ENCODE results near the gene LMX1A.

Gene LMX1A

DNA sequence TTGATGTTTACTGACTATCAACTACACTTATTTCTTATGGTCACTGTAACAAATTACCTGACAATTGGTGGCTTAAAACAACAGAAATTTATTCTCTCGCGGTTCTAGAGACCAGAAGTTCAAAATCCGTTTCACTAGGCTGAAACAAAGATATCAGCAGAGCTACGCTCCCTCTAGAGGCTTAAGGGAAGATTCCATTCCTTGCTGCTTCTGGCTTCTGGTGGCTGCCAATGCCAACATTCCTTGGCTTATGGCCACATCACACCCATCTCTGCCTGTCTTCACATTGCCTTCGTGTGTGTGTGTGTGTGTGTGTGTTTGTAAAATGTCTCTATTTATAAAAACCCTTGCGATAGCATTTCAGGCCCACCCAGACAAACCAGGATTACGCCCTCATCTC, 66.4 kb downstream of the LMX1A start:
- DNase-seq (ENCODE audit: low read depth), result no peak

DNA sequence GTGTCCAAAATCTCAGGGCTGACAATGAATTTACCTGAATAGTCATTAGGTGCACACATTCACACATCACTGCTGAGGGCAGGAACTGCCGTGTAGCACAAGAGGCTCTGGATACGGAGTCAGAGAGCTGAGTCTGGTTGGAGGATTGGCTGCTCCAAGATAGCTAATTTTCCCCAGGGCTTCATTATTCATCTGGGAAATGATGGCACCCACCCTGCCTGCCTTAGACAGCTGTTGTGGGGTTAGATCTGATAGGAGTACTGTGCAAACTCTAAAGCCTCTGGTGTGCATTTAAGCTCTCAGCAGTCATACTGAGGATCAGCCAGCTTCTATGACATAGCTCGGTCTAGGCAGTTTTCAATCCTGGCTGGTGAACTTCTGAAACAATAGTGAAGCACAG, 67.0 kb downstream of the LMX1A start:
- TF ChIP-seq, protein P1, sequence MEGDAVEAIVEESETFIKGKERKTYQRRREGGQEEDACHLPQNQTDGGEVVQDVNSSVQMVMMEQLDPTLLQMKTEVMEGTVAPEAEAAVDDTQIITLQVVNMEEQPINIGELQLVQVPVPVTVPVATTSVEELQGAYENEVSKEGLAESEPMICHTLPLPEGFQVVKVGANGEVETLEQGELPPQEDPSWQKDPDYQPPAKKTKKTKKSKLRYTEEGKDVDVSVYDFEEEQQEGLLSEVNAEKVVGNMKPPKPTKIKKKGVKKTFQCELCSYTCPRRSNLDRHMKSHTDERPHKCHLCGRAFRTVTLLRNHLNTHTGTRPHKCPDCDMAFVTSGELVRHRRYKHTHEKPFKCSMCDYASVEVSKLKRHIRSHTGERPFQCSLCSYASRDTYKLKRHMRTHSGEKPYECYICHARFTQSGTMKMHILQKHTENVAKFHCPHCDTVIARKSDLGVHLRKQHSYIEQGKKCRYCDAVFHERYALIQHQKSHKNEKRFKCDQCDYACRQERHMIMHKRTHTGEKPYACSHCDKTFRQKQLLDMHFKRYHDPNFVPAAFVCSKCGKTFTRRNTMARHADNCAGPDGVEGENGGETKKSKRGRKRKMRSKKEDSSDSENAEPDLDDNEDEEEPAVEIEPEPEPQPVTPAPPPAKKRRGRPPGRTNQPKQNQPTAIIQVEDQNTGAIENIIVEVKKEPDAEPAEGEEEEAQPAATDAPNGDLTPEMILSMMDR (IDR thresholded peaks at IDR 0.05; ENCODE audit: insufficient read depth, low read depth, low read length, missing control alignments), result no peak
- no peak overlapping the region for H3K4me3 ChIP-seq (ENCODE audit: low read length)
- no peak for DNase-seq (ENCODE audit: low read depth)

More for the DNA sequence above, 66.4 kb downstream of the LMX1A start:
- TF ChIP-seq, protein P1 (IDR thresholded peaks at IDR 0.05; ENCODE audit: insufficient read depth, low read depth, low read length, missing control alignments), result no peak
- no peak overlapping the region for H3K4me3 ChIP-seq (ENCODE audit: low read length)

DNA sequence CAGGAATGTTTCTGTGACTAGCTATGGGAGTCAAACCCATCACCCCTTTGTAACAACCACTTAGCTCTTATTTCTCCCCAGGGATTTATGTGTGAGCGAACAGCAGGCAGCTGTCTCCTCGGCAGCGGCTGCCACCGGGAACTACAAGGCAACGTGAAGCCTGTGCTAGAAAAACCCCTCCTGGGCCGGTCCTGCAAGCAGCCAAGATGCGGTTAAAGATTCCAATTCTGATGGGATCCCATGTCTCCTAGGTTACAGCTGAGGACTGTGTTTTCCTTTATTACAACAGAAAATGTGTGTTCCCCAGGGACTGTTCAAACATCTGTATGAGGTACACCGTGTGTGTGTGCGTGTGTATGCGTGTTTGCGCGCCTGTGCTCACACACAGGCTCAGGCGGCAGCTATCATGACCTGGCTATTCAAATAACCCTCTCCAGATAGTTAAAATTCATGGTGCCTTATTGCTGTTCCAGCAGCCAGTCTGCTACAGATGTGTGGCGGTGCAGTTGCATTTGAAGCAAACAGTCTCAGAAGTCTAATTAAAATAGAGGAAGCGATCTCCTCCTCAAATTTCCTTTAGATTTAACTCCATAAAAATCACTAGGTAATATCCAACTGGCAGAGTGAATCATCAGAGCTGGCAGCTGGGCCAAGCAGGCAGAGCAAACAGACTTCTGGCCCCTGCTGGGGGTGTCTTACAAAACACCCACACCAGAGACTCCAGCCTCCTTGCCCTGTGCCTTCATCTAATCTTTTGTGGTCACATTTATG, 68.0 kb downstream of the LMX1A start:
- DNase-seq (ENCODE audit: low read depth), result no peak
- TF ChIP-seq, protein P1 (IDR thresholded peaks at IDR 0.05; ENCODE audit: insufficient read depth, low read depth, low read length, missing control alignments), result no peak
- no peak overlapping the region for H3K4me3 ChIP-seq (ENCODE audit: low read length)

DNA sequence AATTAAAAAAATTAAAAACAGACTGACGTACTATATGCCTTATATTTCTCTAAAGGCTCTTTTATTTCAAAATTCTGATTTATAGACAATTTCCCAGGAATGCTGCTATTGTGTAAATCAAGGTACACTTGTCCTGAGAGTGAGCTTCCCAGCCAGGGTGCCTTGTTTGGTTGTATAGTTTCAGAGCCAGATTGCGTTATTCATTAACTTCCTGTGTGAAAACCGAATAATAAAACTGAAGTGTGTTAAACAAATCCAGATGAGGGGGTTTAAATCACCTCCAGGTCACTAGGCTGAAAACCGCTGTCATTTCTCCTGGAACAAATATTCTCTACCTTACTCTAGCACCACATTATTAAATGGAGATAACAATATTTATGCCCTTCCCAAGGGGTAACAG, 68.7 kb downstream of the LMX1A start:
- TF ChIP-seq, protein P1 (IDR thresholded peaks at IDR 0.05; ENCODE audit: insufficient read depth, low read depth, low read length, missing control alignments), result no peak
- H3K4me3 ChIP-seq (ENCODE audit: low read length), result no peak overlapping the region
- DNase-seq (ENCODE audit: low read depth), result no peak

DNA sequence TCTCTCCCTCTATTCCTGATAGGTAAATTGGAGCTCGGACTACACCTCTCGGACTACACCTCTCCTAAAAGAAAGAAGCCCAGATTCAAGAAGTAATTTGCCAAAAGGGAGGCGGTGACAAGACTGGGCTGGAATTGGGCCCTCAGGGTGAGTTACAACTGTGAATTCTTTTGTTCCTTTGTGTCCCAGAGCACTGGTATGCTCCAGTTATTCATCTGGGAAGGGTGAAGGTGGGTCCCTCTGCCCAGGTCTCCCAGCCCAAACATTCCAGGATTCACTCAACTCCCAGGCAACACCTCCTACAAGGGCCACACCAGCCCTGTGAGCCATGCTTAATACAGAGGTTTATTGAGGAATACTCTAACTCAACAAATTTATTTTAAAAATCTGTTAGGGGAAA, 69.2 kb downstream of the LMX1A start:
- H3K4me3 ChIP-seq (ENCODE audit: low read length), result no peak overlapping the region
- DNase-seq (ENCODE audit: low read depth), result no peak
- TF ChIP-seq, protein P1 (IDR thresholded peaks at IDR 0.05; ENCODE audit: insufficient read depth, low read depth, low read length, missing control alignments), result no peak

DNA sequence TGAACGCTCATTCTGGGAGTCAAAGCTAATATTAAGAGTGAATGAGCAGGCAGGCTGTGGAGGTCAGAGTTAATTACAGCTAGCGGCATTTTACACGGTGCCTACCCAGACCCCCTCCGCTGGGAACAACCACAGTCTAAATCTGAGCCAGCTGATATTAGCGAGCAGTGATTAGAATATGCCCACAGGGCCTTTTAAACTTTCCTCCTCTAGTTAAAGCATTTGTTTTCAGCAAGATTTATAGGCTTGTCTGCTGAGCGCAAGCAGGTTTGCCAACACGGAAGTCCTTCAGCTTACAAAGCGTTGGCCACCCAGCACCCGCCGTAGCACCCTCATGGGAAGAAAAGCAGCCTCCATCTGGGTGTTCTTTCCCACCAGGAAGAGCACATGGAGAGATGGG, 72.1 kb downstream of the LMX1A start:
- no peak for DNase-seq (ENCODE audit: low read depth)
- no peak overlapping the region for H3K4me3 ChIP-seq (ENCODE audit: low read length)
- TF ChIP-seq, protein P1 (IDR thresholded peaks at IDR 0.05; ENCODE audit: insufficient read depth, low read depth, low read length, missing control alignments), result no peak
